ENCODE results near the gene PLCG2.
"Not testable (repeated sequence)": the region's sequence is repeated elsewhere in the genome, so short reads cannot be mapped to it uniquely, and the experiment has no call there.

The PLCG2 gene

DNA sequence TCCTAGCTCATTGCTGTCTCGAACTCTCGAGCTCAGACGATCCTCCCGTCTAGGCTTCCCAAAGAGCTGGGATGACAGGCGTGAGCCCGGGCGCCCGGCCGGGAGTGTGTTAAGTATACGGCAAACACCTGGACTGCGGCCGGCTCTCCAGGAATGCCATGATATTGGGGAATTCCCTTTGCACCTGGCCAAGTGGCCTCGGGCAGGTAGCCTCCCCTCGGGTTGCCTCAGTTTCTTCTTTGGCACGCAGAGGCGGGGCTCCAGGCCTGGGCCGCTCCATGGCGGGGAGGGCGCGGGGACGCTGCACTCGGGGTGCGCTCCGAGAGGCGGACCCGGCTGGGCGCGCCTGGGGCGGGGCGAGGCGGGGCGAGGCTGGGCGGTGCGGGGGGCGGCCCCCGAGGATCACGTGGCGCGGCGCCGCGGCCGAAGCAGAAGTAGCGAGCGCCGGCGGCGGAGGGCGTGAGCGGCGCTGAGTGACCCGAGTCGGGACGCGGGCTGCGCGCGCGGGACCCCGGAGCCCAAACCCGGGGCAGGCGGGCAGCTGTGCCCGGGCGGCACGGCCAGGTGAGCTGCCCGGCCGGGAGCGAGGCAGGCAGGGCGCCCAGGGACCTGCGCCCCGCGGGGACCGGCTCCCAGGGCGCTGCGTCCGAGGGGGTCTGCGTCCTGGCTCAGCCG is at the start of gene PLCG2:
TSS of gene PLCG2 (plus strand) at position 431 of the 675 bp plus-strand sequence. CDS start 6,699 bp downstream, outside the sequence.
- Mint-ChIP-seq H3K27ac (peak within 1 kb of the TSS; percentile 13), H3K27me3 (ENCODE audit: low read depth) (peaks cover 58% of the 10 kb centered on the region), H3K9me3 (no peaks in the 10 kb centered on the region), H3K4me1 (ENCODE audit: low read depth) (peaks cover 8% of the 10 kb centered on the region), H3K4me3 (peak within 1 kb of the TSS; percentile 87), H3K36me3 (ENCODE audit: low read depth) (no peaks in the 10 kb centered on the region)
- peak; percentile 81 for DNase-seq (ENCODE audit: low spot score)

DNA sequence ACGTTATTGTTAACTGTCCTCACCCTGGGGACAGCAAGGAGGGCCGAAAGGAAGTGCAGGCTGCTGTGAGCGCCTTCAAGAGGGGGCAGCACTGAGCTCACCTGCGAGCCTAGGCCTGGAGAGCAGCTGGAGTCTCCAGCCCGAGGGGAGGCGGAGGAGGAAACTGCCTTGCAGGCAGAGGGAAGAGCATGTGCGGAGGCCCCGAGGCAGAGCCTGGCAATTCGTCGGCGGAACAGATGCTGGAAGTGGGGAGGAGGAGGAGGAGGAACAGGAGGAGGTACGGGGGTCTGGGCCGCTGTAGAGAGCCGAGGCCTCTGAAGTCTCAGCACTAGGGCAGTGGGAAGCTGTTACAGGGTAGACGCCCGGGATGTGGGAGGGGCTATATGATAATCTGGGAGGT is 49.6 kb upstream of the PLCG2 start:
- H3K4me3 Mint-ChIP-seq: peak overlapping the region; percentile 64
- H3K27ac Mint-ChIP-seq: peak overlapping the region; percentile 35
- no peaks in the 10 kb centered on the region for H3K9me3 Mint-ChIP-seq
- peaks cover 11% of the 10 kb centered on the region for H3K27me3 Mint-ChIP-seq (ENCODE audit: low read depth)
- DNase-seq (ENCODE audit: low spot score): no peak
- H3K36me3 Mint-ChIP-seq (ENCODE audit: low read depth): no peaks in the 10 kb centered on the region
- peaks cover 13% of the 10 kb centered on the region for H3K4me1 Mint-ChIP-seq (ENCODE audit: low read depth)

DNA sequence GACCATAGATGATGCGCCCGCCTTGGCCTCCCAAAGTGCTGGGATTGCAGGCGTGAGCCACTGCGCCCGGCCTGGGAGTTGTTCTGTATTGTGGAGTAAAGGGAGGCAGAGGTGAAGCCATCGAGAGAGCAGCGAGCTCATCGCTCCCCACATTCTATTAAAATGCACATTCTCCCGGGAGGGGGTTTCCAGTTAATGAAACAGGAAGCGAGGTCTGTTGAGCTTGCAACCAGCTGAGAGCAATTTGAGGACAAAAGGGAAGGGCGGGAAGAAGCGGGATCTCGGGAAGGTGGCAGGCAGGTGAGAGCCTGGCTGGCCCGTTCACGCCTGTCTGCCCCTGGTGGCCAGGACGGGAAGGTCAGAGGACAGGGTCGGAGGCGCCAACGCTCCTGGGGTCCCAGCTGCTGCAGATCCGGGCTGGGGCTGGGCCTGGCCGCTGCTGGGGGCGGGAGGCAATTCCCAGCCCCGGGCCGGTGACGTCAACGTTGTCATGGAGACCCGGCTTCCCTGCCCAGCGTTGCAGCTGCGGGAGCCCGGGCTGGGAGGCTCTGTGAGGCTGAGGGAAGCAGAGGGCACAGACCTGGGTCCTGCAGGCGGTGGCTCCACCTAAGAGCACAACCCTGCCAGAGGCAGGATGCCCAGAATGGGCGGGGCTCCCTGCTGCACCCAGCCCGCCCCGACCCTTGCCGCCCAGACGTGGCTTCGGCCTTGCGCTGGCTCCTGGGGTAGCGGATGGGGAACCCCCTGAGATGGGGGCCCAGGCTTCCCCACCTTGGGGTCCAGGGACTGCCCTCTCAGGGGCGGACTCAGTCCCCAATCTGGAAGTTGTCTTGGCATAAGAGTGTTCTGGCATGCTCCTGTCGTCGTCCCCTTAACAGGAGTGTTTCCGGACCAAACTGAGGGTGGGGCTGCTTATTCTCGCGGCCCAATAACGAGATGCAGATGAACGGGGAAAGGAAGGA is 48.7 kb upstream of the PLCG2 start:
- Mint-ChIP-seq H3K27ac (peak overlapping the region; percentile 63), H3K4me3 (peak overlapping the region; percentile 84), H3K27me3 (ENCODE audit: low read depth) (peaks cover 9% of the 10 kb centered on the region), H3K9me3 (no peaks in the 10 kb centered on the region), H3K36me3 (ENCODE audit: low read depth) (no peaks in the 10 kb centered on the region), H3K4me1 (ENCODE audit: low read depth) (peaks cover 13% of the 10 kb centered on the region)
- peak; percentile 38 for DNase-seq (ENCODE audit: low spot score)

DNA sequence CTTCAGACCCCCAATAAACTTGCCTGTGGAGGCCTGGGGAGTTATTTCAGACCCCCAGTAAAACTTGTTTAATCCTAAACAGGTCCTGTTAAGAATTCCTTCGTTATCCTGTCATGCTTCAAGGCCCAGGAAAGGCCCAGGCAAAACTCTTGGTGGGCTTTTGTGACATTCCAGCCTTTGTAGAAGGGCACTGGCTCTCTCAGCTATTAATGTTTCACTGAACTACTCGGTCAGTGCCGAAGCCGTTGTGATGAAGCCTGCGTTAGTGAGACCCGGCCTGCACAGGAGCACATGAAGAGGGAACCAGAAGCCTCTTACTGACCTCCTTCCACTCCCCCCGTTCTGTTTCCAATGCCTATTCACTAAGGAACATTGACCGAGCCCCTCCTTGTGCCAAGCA is 47.4 kb upstream of the PLCG2 start:
- peaks cover 13% of the 10 kb centered on the region for H3K4me1 Mint-ChIP-seq (ENCODE audit: low read depth)

DNA sequence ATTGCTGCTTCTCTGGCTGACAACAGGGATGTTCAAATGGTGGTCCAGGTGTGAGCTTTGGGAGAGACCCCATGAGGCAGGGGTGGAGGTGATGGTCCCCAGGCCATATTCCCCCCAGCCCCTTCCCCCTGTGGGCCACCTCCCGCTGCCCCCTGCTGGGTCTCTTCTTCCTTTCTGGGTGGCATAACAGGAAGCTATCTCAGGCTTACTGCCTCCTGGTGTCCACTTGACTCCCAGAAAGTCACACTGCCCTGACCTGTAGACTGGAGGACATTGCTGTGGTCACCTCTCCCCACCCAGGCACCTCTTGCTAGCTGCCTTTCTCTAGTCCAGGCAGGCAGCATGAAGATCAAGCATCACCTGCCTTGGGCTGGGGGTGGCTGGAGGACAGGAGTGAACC is 46.4 kb upstream of the PLCG2 start:
- H3K4me3 Mint-ChIP-seq: no peak overlapping the region
- no peak for DNase-seq (ENCODE audit: low spot score)
- no peak overlapping the region for H3K27ac Mint-ChIP-seq
- peaks cover 5% of the 10 kb centered on the region for H3K27me3 Mint-ChIP-seq (ENCODE audit: low read depth)
- no peaks in the 10 kb centered on the region for H3K36me3 Mint-ChIP-seq (ENCODE audit: low read depth)
- H3K9me3 Mint-ChIP-seq: no peaks in the 10 kb centered on the region
- H3K4me1 Mint-ChIP-seq (ENCODE audit: low read depth): peaks cover 13% of the 10 kb centered on the region

More for the DNA sequence above, 47.4 kb upstream of the PLCG2 start:
- DNase-seq (ENCODE audit: low spot score): no peak
- H3K36me3 Mint-ChIP-seq (ENCODE audit: low read depth): no peaks in the 10 kb centered on the region
- H3K27ac Mint-ChIP-seq: no peak overlapping the region
- H3K27me3 Mint-ChIP-seq (ENCODE audit: low read depth): peaks cover 7% of the 10 kb centered on the region
- H3K4me3 Mint-ChIP-seq: no peak overlapping the region
- no peaks in the 10 kb centered on the region for H3K9me3 Mint-ChIP-seq

GRCh38 chr16:81733295-81733694 is 45.8 kb upstream of the PLCG2 start:
- no peaks in the 10 kb centered on the region for H3K36me3 Mint-ChIP-seq (ENCODE audit: low read depth)
- H3K27me3 Mint-ChIP-seq (ENCODE audit: low read depth): peaks cover 5% of the 10 kb centered on the region
- H3K9me3 Mint-ChIP-seq: no peaks in the 10 kb centered on the region

DNA sequence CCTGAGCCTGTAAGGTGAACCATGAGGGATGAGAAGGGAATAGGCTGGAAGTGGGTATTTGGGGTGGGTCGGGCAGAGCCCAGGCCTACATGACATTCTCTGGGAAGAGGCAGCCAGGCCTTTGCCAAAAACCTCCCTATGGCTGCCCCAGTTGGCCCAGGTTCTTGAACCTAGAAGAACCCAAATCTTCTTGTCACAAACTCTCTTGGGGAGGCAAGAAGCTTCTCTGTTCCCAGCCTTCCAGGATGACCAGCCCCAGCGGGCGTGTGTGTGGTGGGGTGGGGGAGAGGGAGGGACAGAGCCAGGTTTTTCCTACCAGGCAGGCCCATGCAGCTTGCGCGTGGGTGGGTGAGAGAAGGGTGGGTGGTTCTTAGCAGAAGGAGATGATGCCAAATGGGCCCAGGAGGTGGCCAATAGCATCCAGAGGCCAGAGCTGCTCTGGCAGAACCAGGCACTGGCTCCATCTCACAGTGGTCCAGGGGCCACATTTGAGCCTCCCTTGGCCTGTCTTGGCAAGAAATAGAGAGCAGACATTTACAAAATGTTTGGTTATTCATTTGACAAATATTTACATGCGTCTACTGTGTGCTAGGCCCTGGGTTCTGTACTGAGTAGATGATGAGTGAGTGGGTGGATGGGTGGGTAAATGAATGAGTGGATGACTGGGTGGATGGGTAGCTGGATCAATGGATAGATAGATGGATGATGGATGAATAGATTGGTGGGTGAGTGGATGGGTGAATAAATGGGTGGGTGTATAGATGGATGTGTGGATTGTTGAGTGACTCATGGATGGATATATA is 44.3 kb upstream of the PLCG2 start:
- no peaks in the 10 kb centered on the region for H3K36me3 Mint-ChIP-seq (ENCODE audit: low read depth)
- no peaks in the 10 kb centered on the region for H3K9me3 Mint-ChIP-seq
- peaks cover 10% of the 10 kb centered on the region for H3K4me1 Mint-ChIP-seq (ENCODE audit: low read depth)
- no peak overlapping the region for H3K4me3 Mint-ChIP-seq
- H3K27me3 Mint-ChIP-seq (ENCODE audit: low read depth): peaks cover 2% of the 10 kb centered on the region
- DNase-seq (ENCODE audit: low spot score): no peak
- H3K27ac Mint-ChIP-seq: no peak overlapping the region

More at GRCh38 chr16:81733295-81733694, 45.8 kb upstream of the PLCG2 start:
- DNase-seq (ENCODE audit: low spot score): no peak
- Mint-ChIP-seq H3K27ac (no peak overlapping the region), H3K4me3 (no peak overlapping the region), H3K4me1 (ENCODE audit: low read depth) (peaks cover 16% of the 10 kb centered on the region)

DNA sequence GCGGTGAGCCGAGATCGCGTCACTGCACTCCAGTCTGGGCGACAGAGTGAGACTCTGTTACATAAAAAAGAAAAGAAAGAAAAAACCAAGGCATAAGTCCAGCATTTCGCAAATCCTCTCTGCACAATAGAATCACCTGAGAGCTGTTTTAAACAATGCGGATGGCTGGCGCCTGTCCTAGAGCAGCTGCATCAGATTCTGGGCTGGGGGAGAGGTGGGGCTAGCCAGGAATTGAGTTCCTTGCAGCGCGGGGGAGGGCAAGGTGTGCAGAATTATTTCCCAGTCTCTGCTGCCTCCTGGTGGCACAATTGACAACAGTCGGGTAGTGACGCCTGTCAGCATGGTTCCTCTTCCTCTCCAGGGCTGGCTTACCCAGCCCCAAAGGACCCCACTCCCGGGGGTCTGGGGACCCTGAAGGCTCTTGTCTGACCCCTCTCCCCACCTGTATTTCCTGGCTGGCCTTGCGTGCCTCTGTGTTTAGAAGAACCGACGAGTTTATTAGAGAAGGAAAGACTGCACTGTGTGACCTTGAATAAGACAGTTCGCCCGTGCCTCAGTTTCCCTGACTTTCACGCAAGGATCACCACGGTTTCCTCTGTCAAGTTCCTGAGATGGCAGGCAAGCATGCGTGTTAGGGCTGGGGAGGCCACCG is 41.1 kb upstream of the PLCG2 start:
- Mint-ChIP-seq H3K4me3 (peak overlapping the region; percentile 73), H3K27me3 (ENCODE audit: low read depth) (peaks cover 2% of the 10 kb centered on the region), H3K9me3 (no peaks in the 10 kb centered on the region), H3K36me3 (ENCODE audit: low read depth) (no peaks in the 10 kb centered on the region), H3K4me1 (ENCODE audit: low read depth) (peaks cover 6% of the 10 kb centered on the region), H3K27ac (no peak overlapping the region)
- peak; percentile 76 for DNase-seq (ENCODE audit: low spot score)

DNA sequence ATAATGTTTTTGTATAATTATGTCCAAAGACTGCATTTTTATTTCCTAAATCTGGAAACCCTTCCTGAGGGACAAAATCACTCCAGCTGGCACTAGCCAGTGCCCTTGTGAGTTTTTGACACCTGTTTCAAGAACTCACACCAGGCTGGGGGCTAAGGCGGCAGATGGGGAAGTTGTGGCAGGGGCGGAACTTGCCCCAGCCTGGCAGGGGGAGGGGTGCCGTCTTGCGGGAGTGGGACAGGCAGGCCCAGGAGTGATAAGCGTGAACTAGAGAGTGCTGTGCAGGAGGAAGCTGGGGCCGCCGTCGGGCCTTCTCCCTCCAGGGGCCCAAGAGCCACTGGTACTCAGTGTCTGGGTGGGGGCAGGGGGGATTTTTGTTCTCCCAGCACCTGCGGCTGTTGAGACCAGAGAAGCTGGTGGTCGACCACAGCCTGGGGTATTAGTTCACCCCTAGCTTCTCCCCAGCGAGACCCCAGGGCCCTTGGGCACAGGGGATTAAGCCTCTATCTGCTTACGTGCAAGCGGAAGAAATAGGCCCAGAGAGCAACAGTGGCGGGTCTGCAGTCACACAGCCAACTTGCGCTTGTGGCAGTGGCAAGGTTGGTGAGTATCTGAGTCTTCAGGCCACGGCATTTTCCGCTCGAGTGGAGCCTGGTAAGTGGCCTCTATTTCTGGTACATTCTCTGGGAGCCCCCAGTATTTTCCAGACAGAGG is 40.2 kb upstream of the PLCG2 start:
- no peak overlapping the region for H3K4me3 Mint-ChIP-seq
- no peaks in the 10 kb centered on the region for H3K9me3 Mint-ChIP-seq
- peaks cover 6% of the 10 kb centered on the region for H3K4me1 Mint-ChIP-seq (ENCODE audit: low read depth)
- H3K27me3 Mint-ChIP-seq (ENCODE audit: low read depth): peaks cover 2% of the 10 kb centered on the region
- no peaks in the 10 kb centered on the region for H3K36me3 Mint-ChIP-seq (ENCODE audit: low read depth)
- H3K27ac Mint-ChIP-seq: no peak overlapping the region
- DNase-seq (ENCODE audit: low spot score): no peak

- Mint-ChIP-seq H3K4me3 (no peak overlapping the region), H3K4me1 (ENCODE audit: low read depth) (peaks cover 6% of the 10 kb centered on the region), H3K9me3 (no peaks in the 10 kb centered on the region), H3K36me3 (ENCODE audit: low read depth) (no peaks in the 10 kb centered on the region), H3K27ac (no peak overlapping the region), H3K27me3 (ENCODE audit: low read depth) (peaks cover 3% of the 10 kb centered on the region)
- no peak for DNase-seq (ENCODE audit: low spot score)
Observed at GRCh38 chr16:81739503-81739902, 39.6 kb upstream of the PLCG2 start.

GRCh38 chr16:81740169-81740568 is 38.9 kb upstream of the PLCG2 start:
- Mint-ChIP-seq H3K9me3 (no peaks in the 10 kb centered on the region), H3K4me3 (no peak overlapping the region), H3K4me1 (ENCODE audit: low read depth) (peaks cover 6% of the 10 kb centered on the region), H3K27ac (no peak overlapping the region), H3K27me3 (ENCODE audit: low read depth) (peaks cover 5% of the 10 kb centered on the region), H3K36me3 (ENCODE audit: low read depth) (no peaks in the 10 kb centered on the region)
- DNase-seq (ENCODE audit: low spot score): no peak

DNA sequence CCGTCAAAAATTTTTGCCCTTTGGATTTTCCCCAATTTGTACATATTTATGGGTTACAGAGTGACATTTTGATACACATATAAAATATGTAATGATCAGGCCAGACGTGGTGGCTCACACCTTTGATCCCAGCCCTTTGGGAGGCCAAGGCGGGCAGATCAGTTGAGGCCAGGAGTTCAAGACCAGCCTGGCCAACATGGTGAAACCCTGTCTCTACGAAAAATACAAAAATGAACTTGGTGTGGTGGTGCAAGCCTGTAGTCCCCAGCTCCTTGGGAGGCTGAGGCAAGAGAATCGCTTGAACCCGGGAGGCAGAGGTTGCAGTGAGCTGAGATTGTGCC is 37.7 kb upstream of the PLCG2 start:
- not testable (repeated sequence) for H3K27ac Mint-ChIP-seq; H3K9me3 Mint-ChIP-seq; H3K4me3 Mint-ChIP-seq; H3K27me3 Mint-ChIP-seq (ENCODE audit: low read depth); DNase-seq (ENCODE audit: low spot score); H3K36me3 Mint-ChIP-seq (ENCODE audit: low read depth)
- H3K4me1 Mint-ChIP-seq (ENCODE audit: low read depth): peaks cover 15% of the 10 kb centered on the region

GRCh38 chr16:81744385-81744784 is 34.7 kb upstream of the PLCG2 start:
- no peak overlapping the region for H3K27ac Mint-ChIP-seq
- H3K4me1 Mint-ChIP-seq (ENCODE audit: low read depth): peaks cover 20% of the 10 kb centered on the region

More at GRCh38 chr16:81744385-81744784, 34.7 kb upstream of the PLCG2 start:
- no peaks in the 10 kb centered on the region for H3K36me3 Mint-ChIP-seq (ENCODE audit: low read depth)
- H3K9me3 Mint-ChIP-seq: no peaks in the 10 kb centered on the region
- no peak for DNase-seq (ENCODE audit: low spot score)
- no peak overlapping the region for H3K4me3 Mint-ChIP-seq
- H3K27me3 Mint-ChIP-seq (ENCODE audit: low read depth): peaks cover 6% of the 10 kb centered on the region
